Caco-2 (cell line): ENCODE data around the gene CCDC137. TPM values are rescaled to one million over a fixed set of nuclear protein-coding genes. Genes with fewer than 3 reads are reported as not detected.

Source experiments
- BruUV-seq: library from RNA; stranded (reverse); fragments of 400-500 nt; replicated peaks from 2 replicates; lab custom pipeline; 2021; lab: Mats Ljungman, UMichigan
- CTCF ChIA-PET: fragments of 300-600 bp; sonication (Branson Sonifier 250); formaldehyde crosslinking; loops from one replicate; lab custom pipeline; 2022; ENCODE audit warnings: antibody characterized with exemption; lab: Charles Lee
- POLR2A ChIA-PET: fragments of 300-600 bp; sonication (Branson Sonifier 250); formaldehyde crosslinking; loops from one replicate; lab custom pipeline; 2022; ENCODE audit warnings: antibody characterized with exemption; lab: Charles Lee
- DNase-seq, 2 experiments: peaks; one replicate each; pipeline versions ENCODE4 v3.0.0 to v3.0.0-alpha.2; 2020 to 2022
- H3K27me3 ChIP-seq: replicated peaks from 2 replicates; pipeline ENCODE4 v1.6.0; 2011; ENCODE audit warnings: low read length; ENCODE audit not compliant: control insufficient read depth, insufficient read depth
- H3K36me3 ChIP-seq: 2 replicates; pipeline ENCODE4 v1.5.1; 2011; ENCODE audit warnings: low read length; ENCODE audit not compliant: control insufficient read depth, insufficient read depth
- H3K4me1 ChIP-seq: fragments of 250-450 bp; sonication (Bioruptor Pico); 2 replicates; pipeline ENCODE4 v1.5.1; 2020; ENCODE audit warnings: mild to moderate bottlenecking
- H3K4me3 ChIP-seq: 2 replicates; pipeline ENCODE4 v1.5.1; 2011; ENCODE audit warnings: low read depth, mild to moderate bottlenecking, control low read depth, low read length
- H3K9me3 ChIP-seq: fragments of 250-450 bp; sonication (Bioruptor Pico); 2 replicates; pipeline ENCODE4 v1.5.1; 2020; ENCODE audit warnings: mild to moderate bottlenecking, moderate library complexity
- H3K27ac Mint-ChIP-seq: one replicate; pipeline ENCODE4 v1.8.0; 2022; ENCODE audit warnings: mixed read lengths; ENCODE audit not compliant: unreplicated experiment
- H3K27me3 Mint-ChIP-seq: one replicate; pipeline ENCODE4 v1.8.0; 2022; ENCODE audit warnings: mixed read lengths; ENCODE audit not compliant: insufficient read depth, unreplicated experiment
- H3K36me3 Mint-ChIP-seq: one replicate; pipeline ENCODE4 v1.8.0; 2022; ENCODE audit warnings: mild to moderate bottlenecking, mixed read lengths; ENCODE audit not compliant: insufficient read depth, unreplicated experiment
- H3K4me1 Mint-ChIP-seq: one replicate; pipeline ENCODE4 v1.8.0; 2022; ENCODE audit warnings: low read depth, mixed read lengths; ENCODE audit not compliant: unreplicated experiment
- H3K4me3 Mint-ChIP-seq: one replicate; pipeline ENCODE4 v1.8.0; 2022; ENCODE audit warnings: mild to moderate bottlenecking, moderate library complexity, mixed read lengths; ENCODE audit not compliant: unreplicated experiment
- H3K9me3 Mint-ChIP-seq: one replicate; pipeline ENCODE4 v1.8.0; 2022; ENCODE audit warnings: mixed read lengths; ENCODE audit not compliant: unreplicated experiment
- intact Hi-C: fragments of 100-400 bp; cut with micrococcal nuclease; formaldehyde crosslinking; loops from one replicate; pipeline ENCODE4 v1.10.0; 2022; ENCODE audit not compliant: unreplicated experiment
- total RNA-seq: library from RNA; stranded (reverse); gene quantifications from 2 replicates; pipeline ENCODE4 v1.2.3, GENCODE V29; 2022
- TF ChIP-seq, protein P1 (sequence below), 2 experiments: fragments of 200-600 bp in 1 of 2; IDR thresholded peaks; 1 replicate in 1 of 2; 2 replicates in 1 of 2; pipeline versions ENCODE4 v1.5.1 to v1.8.0; 2011 to 2022; ENCODE audit warnings: antibody characterized with exemption in 1 of 2, control low read depth in 1 of 2, inconsistent platforms in 1 of 2, low read depth in 1 of 2, low read length in 1 of 2, mild to moderate bottlenecking in 1 of 2, moderate library complexity in 1 of 2; ENCODE audit not compliant: insufficient read depth in 1 of 2, severe bottlenecking in 1 of 2, unreplicated experiment in 1 of 2

CCDC137 gene
- total RNA-seq, 1 experiment from 2014 or later = 50.5 TPM

- ChIA-PET CTCF (no interaction called here), POLR2A (interaction anchor here (0.7 kb wide), 1 partner anchor 20 kb away, joined by 3 read pairs; no protein-coding TSS in a partner anchor)
- intact Hi-C loops = no loop called here
- H3K27me3 Mint-ChIP-seq = no peaks in the 10 kb centered on the region
- H3K9me3 Mint-ChIP-seq = no peaks in the 10 kb centered on the region
- no peak overlapping the region for H3K4me3 Mint-ChIP-seq
- no peaks in the 10 kb centered on the region for H3K36me3 Mint-ChIP-seq
- TF ChIP-seq, protein P1, sequence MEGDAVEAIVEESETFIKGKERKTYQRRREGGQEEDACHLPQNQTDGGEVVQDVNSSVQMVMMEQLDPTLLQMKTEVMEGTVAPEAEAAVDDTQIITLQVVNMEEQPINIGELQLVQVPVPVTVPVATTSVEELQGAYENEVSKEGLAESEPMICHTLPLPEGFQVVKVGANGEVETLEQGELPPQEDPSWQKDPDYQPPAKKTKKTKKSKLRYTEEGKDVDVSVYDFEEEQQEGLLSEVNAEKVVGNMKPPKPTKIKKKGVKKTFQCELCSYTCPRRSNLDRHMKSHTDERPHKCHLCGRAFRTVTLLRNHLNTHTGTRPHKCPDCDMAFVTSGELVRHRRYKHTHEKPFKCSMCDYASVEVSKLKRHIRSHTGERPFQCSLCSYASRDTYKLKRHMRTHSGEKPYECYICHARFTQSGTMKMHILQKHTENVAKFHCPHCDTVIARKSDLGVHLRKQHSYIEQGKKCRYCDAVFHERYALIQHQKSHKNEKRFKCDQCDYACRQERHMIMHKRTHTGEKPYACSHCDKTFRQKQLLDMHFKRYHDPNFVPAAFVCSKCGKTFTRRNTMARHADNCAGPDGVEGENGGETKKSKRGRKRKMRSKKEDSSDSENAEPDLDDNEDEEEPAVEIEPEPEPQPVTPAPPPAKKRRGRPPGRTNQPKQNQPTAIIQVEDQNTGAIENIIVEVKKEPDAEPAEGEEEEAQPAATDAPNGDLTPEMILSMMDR (IDR thresholded peaks at IDR 0.05; ENCODE audit: insufficient read depth in 1 of 2, low read depth in 1 of 2, low read length in 1 of 2, severe bottlenecking in 1 of 2, unreplicated experiment in 1 of 2) = no peak
- DNase-seq = no peak
- no peak overlapping the region for H3K4me3 ChIP-seq
- BruUV-seq = no TSS peak
- no peaks in the 10 kb centered on the region for H3K27me3 ChIP-seq
- H3K4me1 Mint-ChIP-seq = peaks cover 6% of the 10 kb centered on the region
- peaks cover 10% of the 10 kb centered on the region for H3K9me3 ChIP-seq
- no peaks in the 10 kb centered on the region for H3K36me3 ChIP-seq
- H3K4me1 ChIP-seq = no peaks in the 10 kb centered on the region
- no peak overlapping the region for H3K27ac Mint-ChIP-seq
These were observed 18.9 kb upstream of the CCDC137 start for GRCh38 chr17:81647640-81648012.

DNA sequence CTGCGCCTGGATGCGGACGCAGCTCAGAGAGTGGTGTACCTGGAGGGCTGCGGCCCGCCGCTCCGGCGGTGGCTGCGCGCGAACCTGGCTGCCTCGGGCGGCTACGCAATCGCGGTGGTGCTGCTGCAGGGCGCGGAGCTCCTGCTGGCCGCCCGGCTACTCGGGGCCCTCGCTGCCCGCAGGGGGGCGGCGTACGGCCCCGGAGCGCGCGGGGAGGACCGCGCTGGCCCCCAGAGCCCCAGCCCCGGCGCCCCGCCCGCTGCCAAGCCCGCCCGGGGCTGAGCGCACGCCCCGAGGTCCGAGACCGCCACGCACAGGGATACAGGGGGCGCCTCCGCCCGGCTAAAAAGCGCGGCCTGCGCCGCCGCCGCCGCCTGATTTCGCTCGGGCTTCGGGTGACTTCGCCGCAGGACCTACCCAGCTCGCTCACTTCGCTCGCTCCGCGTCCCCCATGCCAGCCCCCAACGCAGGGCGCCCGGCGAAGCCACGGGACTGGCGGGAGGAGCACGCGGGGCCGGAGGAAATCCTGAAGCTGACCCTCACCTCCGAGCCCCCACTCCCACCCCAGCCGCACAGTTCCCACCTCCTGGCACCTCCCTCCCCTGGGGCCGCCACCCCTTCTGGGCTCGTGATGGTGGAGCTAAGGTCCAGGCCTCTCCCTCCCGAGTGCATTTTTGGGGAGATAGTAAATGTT, 18.4 kb upstream of the CCDC137 start:
- H3K9me3 Mint-ChIP-seq = no peaks in the 10 kb centered on the region
- no peaks in the 10 kb centered on the region for H3K36me3 Mint-ChIP-seq

DNA sequence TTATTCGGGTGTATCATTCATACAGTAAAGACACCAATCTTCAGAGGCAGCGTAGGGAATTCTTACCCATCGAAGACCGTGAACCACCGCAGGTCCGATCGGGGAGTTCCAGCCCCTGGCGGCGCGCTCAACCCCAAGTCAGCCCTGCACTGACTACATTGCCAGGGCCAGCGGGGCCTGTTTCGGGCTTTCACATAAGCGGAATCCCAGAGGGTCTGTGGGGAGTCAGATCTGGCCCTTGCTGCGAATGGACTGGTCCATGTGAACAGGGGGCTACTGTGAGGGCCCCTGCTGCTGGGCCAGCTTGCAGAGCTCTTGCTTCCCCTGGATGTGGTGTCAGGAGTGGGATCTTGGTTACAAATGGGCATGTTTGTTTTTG, 17.8 kb upstream of the CCDC137 start:
- H3K27me3 Mint-ChIP-seq = no peaks in the 10 kb centered on the region
- Histone ChIP-seq H3K4me1 (no peaks in the 10 kb centered on the region), H3K4me3 (no peak overlapping the region), H3K36me3 (no peaks in the 10 kb centered on the region), H3K27me3 (no peaks in the 10 kb centered on the region), H3K9me3 (peaks cover 10% of the 10 kb centered on the region)
- POLR2A ChIA-PET = no interaction called here
- DNase-seq = no peak
- TF ChIP-seq, protein P1 (IDR thresholded peaks at IDR 0.05; ENCODE audit: insufficient read depth in 1 of 2, low read depth in 1 of 2, low read length in 1 of 2, severe bottlenecking in 1 of 2, unreplicated experiment in 1 of 2) = no peak
- no peaks in the 10 kb centered on the region for H3K36me3 Mint-ChIP-seq
- no peak overlapping the region for H3K4me3 Mint-ChIP-seq
- H3K27ac Mint-ChIP-seq = no peak overlapping the region
- intact Hi-C loops = no loop called here
- no peaks in the 10 kb centered on the region for H3K9me3 Mint-ChIP-seq
- no TSS peak for BruUV-seq
- H3K4me1 Mint-ChIP-seq = peaks cover 6% of the 10 kb centered on the region
- CTCF ChIA-PET = interaction anchor here (0.6 kb wide), 1 partner anchor 43 kb away, joined by 3 read pairs; no protein-coding TSS in a partner anchor

More for the DNA sequence above, 18.4 kb upstream of the CCDC137 start:
- intact Hi-C loops = no loop called here
- ChIA-PET POLR2A (no interaction called here), CTCF (interaction anchor here (0.6 kb wide), 1 partner anchor 44 kb away, joined by 3 read pairs; no protein-coding TSS in a partner anchor)
- TF ChIP-seq, protein P1 (IDR thresholded peaks at IDR 0.05; ENCODE audit: insufficient read depth in 1 of 2, low read depth in 1 of 2, low read length in 1 of 2, severe bottlenecking in 1 of 2, unreplicated experiment in 1 of 2) = no peak
- Histone ChIP-seq H3K9me3 (peaks cover 10% of the 10 kb centered on the region), H3K27me3 (no peaks in the 10 kb centered on the region), H3K4me1 (no peaks in the 10 kb centered on the region), H3K4me3 (no peak overlapping the region), H3K36me3 (no peaks in the 10 kb centered on the region)
- BruUV-seq = no TSS peak
- Mint-ChIP-seq H3K27me3 (no peaks in the 10 kb centered on the region), H3K4me3 (no peak overlapping the region), H3K4me1 (peaks cover 6% of the 10 kb centered on the region), H3K27ac (no peak overlapping the region)
- DNase-seq = no peak
